Dendritic cell treated with granulocyte-macrophage colony-stimulating factor and Interleukin-4, amounts not matched to agents 40 ng/mL and 50 ng/mL, for 4 days (primary cell): ENCODE data around the gene JAZF1.

Experiments used
- H3K27ac Mint-ChIP-seq: one replicate; pipeline ENCODE4 v1.8.0; 2022; ENCODE audit warnings: mild to moderate bottlenecking, mixed read lengths
- H3K27me3 Mint-ChIP-seq: one replicate; pipeline ENCODE4 v1.8.0; 2022; ENCODE audit warnings: mild to moderate bottlenecking, mixed read lengths
- H3K36me3 Mint-ChIP-seq: one replicate; pipeline ENCODE4 v1.8.0; 2022; ENCODE audit warnings: low read depth, mixed read lengths
- H3K4me1 Mint-ChIP-seq: one replicate; pipeline ENCODE4 v1.8.0; 2022; ENCODE audit warnings: low read depth, mixed read lengths
- H3K4me3 Mint-ChIP-seq: one replicate; pipeline ENCODE4 v1.8.0; 2022; ENCODE audit warnings: mild to moderate bottlenecking, moderate library complexity, mixed read lengths
- H3K9me3 Mint-ChIP-seq: one replicate; pipeline ENCODE4 v1.8.0; 2022; ENCODE audit warnings: mixed read lengths
- intact Hi-C: fragments of 100-400 bp; cut with micrococcal nuclease; formaldehyde crosslinking; loops from one replicate; pipeline ENCODE4 v1.15.0; 2022

JAZF1 gene

DNA sequence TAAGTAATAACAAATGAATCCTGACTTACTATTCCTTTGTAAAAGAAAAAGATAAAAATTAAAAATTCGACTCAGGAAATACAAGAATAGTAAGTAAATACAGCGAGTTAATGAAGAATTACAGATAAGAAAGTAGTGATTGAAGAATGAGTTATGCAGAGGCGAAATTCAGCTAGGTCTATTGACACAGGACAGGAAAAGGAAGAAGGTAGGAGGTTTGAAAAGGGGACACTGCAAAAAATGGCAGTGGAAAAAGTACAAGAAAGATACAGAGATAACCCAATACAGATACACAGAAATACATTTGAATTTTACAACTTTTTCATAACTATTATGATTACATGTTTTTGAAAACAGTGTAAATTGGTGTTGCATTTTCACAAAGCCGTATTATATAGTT lies 28.0 kb downstream of the JAZF1 start:
- Mint-ChIP-seq H3K27ac (peak overlapping the region; percentile 77), H3K4me3 (peak overlapping the region; percentile 10), H3K27me3 (no peaks in the 10 kb centered on the region), H3K9me3 (no peaks in the 10 kb centered on the region), H3K4me1 (peaks cover 66% of the 10 kb centered on the region), H3K36me3 (no peaks in the 10 kb centered on the region)
- intact Hi-C loops = no loop called here

DNA sequence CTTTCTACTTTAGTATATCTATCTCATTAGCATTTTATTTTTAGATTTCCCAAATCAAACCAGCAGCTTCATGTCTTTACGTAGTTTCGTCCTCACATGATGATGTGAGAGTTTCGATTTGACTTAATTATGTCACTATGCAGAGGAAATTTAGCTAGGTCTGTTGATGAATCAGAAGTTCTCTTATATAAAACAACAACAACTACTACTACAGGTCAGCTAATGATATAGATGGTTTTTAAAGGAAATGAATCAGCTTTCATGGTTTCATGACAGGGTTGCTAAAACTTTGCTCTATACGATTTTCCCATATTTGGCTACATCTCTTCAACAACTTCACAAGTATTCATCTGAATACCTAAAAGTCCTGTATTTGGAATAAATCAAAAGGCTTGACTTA lies 28.6 kb downstream of the JAZF1 start:
- Mint-ChIP-seq H3K36me3 (no peaks in the 10 kb centered on the region), H3K4me1 (peaks cover 60% of the 10 kb centered on the region), H3K9me3 (no peaks in the 10 kb centered on the region), H3K27ac (peak overlapping the region; percentile 77), H3K4me3 (no peak overlapping the region), H3K27me3 (no peaks in the 10 kb centered on the region)
- intact Hi-C loops = loop anchor here (1.0 kb wide), 1 partner anchor 40 kb away; no protein-coding TSS in a partner anchor

DNA sequence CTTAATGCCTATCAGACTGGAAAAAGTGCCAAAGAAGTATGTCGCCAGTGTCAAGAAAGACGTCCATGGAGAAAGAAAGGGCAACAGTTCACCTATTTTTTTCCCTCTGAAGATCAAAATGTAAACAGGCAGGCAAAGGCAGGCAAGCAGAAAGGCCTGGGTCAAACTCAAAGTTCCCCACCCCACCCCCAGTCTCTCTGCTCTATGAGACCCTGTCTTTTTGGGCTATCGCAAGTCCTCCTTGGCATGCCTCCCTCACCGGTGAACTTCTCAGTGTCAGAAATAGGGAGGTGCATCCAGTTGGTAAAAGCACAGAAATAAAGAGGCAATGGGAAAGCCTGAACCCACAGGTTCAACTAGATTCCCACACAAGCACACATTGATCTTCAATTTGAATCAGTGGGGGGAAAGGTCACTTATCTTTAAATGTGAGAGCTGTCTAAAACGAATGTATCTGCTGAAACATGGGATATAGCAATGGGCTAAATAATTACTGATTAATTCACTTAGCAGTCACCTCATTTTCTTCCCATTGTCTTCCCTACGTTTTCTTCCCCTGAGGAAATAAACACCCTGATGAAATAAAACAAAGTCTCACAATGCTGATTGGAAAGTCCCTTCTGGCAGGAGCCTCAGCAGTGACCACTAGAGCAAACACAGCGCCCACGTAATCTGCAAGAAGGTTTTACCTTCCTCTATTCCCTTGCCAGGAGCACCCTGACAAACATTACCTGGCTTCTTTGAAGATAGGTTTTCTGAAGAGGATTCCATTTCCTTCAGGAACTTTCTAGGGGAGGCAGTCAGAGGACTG lies 31.1 kb downstream of the JAZF1 start:
- H3K27ac Mint-ChIP-seq = peak overlapping the region; percentile 17
- no peak overlapping the region for H3K4me3 Mint-ChIP-seq
- intact Hi-C loops = no loop called here
- H3K36me3 Mint-ChIP-seq = peaks cover 11% of the 10 kb centered on the region
- H3K4me1 Mint-ChIP-seq = peaks cover 39% of the 10 kb centered on the region
- H3K9me3 Mint-ChIP-seq = no peaks in the 10 kb centered on the region
- no peaks in the 10 kb centered on the region for H3K27me3 Mint-ChIP-seq

DNA sequence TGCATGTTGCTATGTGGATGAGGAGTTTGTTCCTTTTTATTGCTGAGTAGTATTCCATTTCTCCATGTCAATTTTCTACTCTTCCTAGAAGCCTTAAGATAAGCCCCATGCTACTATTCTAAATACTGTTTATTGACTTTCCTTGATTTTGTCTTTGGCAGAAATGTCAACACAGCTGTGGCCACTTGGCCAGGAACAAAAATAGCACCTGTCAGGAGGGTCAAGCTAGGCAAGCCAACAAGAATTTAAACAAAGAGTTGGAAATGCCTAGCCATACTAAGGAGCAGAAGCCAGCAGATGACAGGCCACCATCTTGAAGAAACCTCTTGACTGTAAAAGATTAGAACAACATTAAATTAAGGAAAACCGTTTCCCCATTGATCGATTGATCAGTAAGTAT lies 34.7 kb downstream of the JAZF1 start:
- H3K4me1 Mint-ChIP-seq = peaks cover 15% of the 10 kb centered on the region
- H3K9me3 Mint-ChIP-seq = no peaks in the 10 kb centered on the region
- intact Hi-C loops = no loop called here
- H3K27ac Mint-ChIP-seq = no peak overlapping the region
- H3K27me3 Mint-ChIP-seq = no peaks in the 10 kb centered on the region
- no peak overlapping the region for H3K4me3 Mint-ChIP-seq
- peaks cover 11% of the 10 kb centered on the region for H3K36me3 Mint-ChIP-seq

DNA sequence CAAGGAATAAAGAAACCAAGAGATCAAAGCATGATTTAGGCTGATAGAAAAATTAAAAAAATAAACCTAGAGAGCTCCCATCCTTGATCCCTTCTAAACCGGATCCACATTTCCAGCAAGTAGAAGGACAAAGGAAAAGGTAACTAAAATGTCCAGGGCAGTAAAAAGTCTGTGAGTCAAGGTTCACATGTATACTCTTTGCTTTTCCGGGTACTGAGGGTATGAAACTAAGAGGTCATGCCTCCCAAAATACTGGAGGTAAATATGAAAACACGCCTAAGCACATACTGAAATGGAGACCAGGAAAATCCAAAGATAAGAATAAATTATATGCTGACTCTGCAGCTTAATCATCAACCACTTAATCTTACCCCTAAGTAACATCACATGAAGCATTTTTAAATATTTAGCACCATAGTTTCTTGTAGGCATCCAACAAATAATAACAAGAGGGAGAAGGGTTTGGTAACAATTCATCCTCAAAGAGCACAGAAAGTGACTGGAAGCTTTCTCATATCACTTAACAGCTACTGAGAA lies 35.4 kb downstream of the JAZF1 start:
- intact Hi-C loops = no loop called here
- H3K27ac Mint-ChIP-seq = no peak overlapping the region
- H3K4me3 Mint-ChIP-seq = no peak overlapping the region
- peaks cover 14% of the 10 kb centered on the region for H3K4me1 Mint-ChIP-seq
- H3K27me3 Mint-ChIP-seq = no peaks in the 10 kb centered on the region
- H3K9me3 Mint-ChIP-seq = no peaks in the 10 kb centered on the region
- H3K36me3 Mint-ChIP-seq = peaks cover 11% of the 10 kb centered on the region

DNA sequence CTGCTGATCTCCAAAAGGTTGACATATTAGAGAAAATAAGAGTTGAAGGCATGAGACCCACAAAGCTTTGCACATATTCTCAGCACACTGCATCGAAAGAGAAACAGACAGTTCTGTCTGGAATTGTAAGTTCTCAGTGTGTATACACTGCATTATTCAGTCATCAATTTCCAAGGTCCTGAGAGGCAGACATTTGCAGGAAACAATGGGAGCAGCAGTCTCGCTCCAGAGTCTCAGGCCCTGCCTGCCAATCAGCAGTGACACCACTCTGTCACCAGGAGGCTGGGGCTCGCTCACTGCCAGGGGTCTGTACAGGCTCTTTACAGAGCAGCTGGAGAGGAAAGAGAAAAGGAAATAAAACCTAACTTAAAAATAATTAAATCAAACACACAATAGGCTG lies 36.3 kb downstream of the JAZF1 start:
- Mint-ChIP-seq H3K4me3 (no peak overlapping the region), H3K36me3 (peaks cover 11% of the 10 kb centered on the region), H3K27me3 (no peaks in the 10 kb centered on the region), H3K4me1 (peaks cover 5% of the 10 kb centered on the region), H3K9me3 (no peaks in the 10 kb centered on the region), H3K27ac (no peak overlapping the region)
- intact Hi-C loops = loop anchor here (5.0 kb wide), 2 partner anchors 33 to 128 kb away; no protein-coding TSS in a partner anchor

DNA sequence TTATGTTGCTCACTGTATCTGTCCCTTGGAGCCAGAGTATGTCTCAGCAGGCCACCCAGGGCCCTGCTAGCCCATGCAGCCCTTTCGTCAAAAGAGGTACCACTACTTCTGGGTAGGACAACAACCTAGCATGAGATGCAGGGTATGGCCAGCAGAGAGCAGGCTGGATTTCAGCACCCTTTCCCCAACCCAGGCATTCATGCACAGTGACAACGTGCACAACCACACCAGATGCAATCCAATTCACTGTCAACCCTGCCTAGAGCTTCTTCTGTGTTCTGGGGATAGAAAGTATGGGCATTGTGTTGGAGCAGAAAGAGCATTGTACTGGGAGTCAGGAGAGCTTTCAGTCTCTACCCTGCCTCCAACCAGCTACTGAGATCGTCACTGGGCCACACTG lies 37.9 kb downstream of the JAZF1 start:
- peaks cover 11% of the 10 kb centered on the region for H3K36me3 Mint-ChIP-seq
- no peaks in the 10 kb centered on the region for H3K4me1 Mint-ChIP-seq
- no peak overlapping the region for H3K4me3 Mint-ChIP-seq
- H3K9me3 Mint-ChIP-seq = no peaks in the 10 kb centered on the region
- H3K27ac Mint-ChIP-seq = no peak overlapping the region
- intact Hi-C loops = loop anchor here (5.0 kb wide), 2 partner anchors 35 to 130 kb away; no protein-coding TSS in a partner anchor
- no peaks in the 10 kb centered on the region for H3K27me3 Mint-ChIP-seq

DNA sequence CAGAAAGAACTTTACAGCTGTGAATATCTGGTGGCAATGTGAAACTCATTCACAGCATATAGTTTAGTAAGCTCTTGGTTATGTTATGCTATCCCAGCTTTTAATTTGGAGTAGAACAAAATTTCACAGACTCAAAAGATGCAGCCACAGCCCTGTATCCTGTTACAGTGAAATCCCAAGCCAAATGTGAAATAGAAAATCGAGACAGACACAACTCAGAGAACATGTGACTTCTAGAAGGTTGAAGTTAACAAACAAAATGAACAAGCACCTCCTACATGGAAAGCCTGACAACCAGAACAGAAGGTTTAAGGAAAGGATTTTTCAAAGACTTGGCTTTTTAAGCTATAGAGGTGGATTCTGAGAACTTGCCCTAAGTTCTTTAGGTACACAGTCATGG lies 39.6 kb downstream of the JAZF1 start:
- Mint-ChIP-seq H3K4me3 (no peak overlapping the region), H3K9me3 (no peaks in the 10 kb centered on the region), H3K36me3 (peaks cover 17% of the 10 kb centered on the region), H3K27me3 (no peaks in the 10 kb centered on the region), H3K4me1 (no peaks in the 10 kb centered on the region), H3K27ac (no peak overlapping the region)
- intact Hi-C loops = loop anchor here (5.0 kb wide), 2 partner anchors 36 to 131 kb away; no protein-coding TSS in a partner anchor

DNA sequence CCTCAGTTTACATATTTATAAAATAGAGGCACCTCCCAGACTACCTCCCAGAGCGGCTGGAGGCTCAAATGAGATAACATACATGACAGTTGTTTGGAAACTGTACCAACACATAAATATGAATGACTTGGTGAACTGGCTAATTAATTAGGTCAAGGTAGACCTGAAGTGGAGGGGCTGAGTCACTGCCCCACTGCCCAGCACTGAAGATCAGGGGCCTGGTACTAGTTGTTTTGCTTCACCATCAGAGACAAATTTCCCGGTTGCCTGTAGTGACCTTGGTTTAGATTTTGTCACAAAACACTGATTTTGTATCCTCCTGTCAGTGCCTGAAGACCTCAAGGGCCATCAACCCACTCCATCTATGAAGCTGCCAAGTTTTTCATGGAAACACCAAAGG lies 41.8 kb downstream of the JAZF1 start:
- Mint-ChIP-seq H3K36me3 (peaks cover 12% of the 10 kb centered on the region), H3K27ac (no peak overlapping the region), H3K9me3 (no peaks in the 10 kb centered on the region), H3K4me3 (no peak overlapping the region), H3K4me1 (peaks cover 2% of the 10 kb centered on the region), H3K27me3 (no peaks in the 10 kb centered on the region)
- intact Hi-C loops = no loop called here

DNA sequence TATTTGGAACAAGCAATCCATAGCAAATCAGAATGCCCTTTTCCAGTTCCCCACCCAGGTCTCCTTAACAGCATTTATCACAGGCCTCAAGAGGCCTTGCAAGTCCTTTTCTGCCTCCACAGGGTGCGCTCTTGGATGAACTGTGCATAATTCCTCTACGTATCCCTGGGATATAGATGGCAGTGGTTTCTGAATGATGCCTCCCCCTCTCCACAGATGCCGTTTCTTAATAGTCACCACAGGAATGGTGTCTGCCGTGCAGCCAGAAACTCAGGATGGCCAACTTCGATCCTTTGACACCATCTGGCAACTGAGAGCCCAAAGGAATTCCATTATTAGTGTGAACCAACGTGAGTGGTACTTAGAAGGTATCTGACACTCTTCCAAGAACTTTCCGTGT lies 43.1 kb downstream of the JAZF1 start:
- Mint-ChIP-seq H3K36me3 (peaks cover 12% of the 10 kb centered on the region), H3K27ac (no peak overlapping the region), H3K4me3 (no peak overlapping the region), H3K9me3 (no peaks in the 10 kb centered on the region), H3K27me3 (no peaks in the 10 kb centered on the region), H3K4me1 (peaks cover 11% of the 10 kb centered on the region)
- intact Hi-C loops = no loop called here

DNA sequence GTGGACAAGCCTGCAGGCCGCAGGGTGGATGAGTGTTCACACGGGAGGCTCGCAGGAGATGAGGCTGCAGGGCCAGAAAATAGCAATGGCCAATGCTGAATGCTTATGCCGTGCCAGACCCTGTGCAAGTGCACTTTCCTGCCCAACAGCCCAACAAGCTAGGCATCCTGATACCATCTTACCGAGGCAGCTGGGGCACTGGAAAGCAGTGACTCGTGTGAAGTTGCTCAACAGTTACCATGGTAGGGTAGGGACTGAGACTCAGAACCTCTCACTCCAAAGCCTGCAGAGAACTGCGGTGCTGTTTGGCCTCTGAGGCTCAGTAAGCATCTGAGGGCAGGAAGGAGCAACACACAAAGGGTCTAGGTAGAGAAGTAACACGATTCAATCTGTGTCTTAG lies 43.7 kb downstream of the JAZF1 start:
- intact Hi-C loops = no loop called here
- H3K4me3 Mint-ChIP-seq = no peak overlapping the region
- H3K4me1 Mint-ChIP-seq = peaks cover 11% of the 10 kb centered on the region
- no peaks in the 10 kb centered on the region for H3K27me3 Mint-ChIP-seq
- peaks cover 12% of the 10 kb centered on the region for H3K36me3 Mint-ChIP-seq
- H3K9me3 Mint-ChIP-seq = no peaks in the 10 kb centered on the region
- no peak overlapping the region for H3K27ac Mint-ChIP-seq

DNA sequence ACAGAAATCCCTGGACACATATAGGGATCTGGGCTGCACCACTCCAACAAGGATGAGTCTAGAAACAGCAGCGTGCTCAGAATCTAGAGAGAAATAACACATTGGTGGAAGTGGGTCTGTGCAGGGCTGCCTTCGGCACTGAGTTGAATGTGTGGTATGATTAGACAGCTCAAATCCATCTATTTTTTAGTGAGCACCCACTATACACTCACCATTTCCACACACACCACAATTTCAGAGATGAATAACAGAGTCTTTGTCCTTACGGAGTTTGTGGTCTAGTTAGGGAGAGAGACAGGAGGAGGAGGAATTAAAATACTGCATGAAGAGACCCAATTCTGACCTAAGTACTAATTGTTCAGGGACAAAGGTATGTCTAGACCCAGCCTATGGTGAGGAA lies 44.2 kb downstream of the JAZF1 start:
- Mint-ChIP-seq H3K27me3 (no peaks in the 10 kb centered on the region), H3K4me1 (peaks cover 11% of the 10 kb centered on the region), H3K36me3 (peaks cover 12% of the 10 kb centered on the region), H3K27ac (no peak overlapping the region), H3K4me3 (no peak overlapping the region), H3K9me3 (no peaks in the 10 kb centered on the region)
- intact Hi-C loops = no loop called here

DNA sequence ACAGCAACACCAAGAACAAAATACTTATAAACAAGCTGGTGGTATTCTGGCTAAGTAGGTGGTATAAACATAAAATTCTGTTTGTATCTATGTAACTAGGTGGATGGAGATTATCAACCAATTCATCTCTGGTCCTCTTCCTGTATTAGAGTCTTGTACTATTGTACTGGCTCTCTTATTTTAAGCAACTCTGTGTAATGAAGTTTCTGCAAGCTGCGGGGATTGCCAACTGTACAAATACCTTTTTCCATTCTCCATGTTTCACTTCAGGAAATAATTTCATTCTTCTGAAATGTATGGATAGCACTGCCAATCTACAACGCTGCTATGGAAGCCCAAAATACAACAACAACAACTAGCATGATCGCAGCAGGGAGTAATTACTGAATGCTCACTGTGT lies 44.8 kb downstream of the JAZF1 start:
- Mint-ChIP-seq H3K9me3 (no peaks in the 10 kb centered on the region), H3K4me3 (no peak overlapping the region), H3K27ac (no peak overlapping the region), H3K4me1 (peaks cover 11% of the 10 kb centered on the region), H3K36me3 (peaks cover 12% of the 10 kb centered on the region), H3K27me3 (no peaks in the 10 kb centered on the region)
- intact Hi-C loops = no loop called here

DNA sequence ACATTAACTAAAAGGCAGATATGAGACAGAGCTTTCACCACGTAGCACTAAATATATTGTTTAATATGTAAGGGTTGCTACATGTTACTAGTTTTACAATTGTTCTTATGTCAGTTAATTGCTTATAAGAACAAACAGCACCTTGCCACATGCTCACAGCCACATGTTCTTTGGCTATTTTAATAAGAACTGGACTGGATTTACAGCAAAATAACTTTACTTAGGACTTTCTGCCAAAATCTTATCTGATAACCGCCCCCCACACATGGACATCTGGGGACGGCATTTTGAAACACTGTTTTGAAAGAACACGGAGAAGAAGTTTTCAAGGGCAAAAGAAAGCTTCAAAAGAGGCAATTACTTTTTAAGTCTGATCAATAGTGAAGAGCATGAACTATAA lies 45.3 kb downstream of the JAZF1 start:
- peaks cover 12% of the 10 kb centered on the region for H3K36me3 Mint-ChIP-seq
- intact Hi-C loops = no loop called here
- no peaks in the 10 kb centered on the region for H3K27me3 Mint-ChIP-seq
- peaks cover 11% of the 10 kb centered on the region for H3K4me1 Mint-ChIP-seq
- no peaks in the 10 kb centered on the region for H3K9me3 Mint-ChIP-seq
- no peak overlapping the region for H3K27ac Mint-ChIP-seq
- no peak overlapping the region for H3K4me3 Mint-ChIP-seq
